OCI-LY3 (cell line): ENCODE results near the gene C10orf90.

Experiments used
- EZH2phosphoT487 ChIP-seq: fragments of 200-600 bp; shearing (Covaris generic); IDR thresholded peaks from 2 replicates; pipeline ENCODE4 v1.6.1; 2018; ENCODE audit warnings: antibody characterized with exemption, mixed run types, low read depth
- TF ChIP-seq, protein P1 (sequence below): fragments of 200-600, 300-600 bp; sonication (generic); IDR thresholded peaks from 2 replicates; pipeline ENCODE4 v1.5.1; 2014; ENCODE audit warnings: antibody characterized with exemption, low read length, low read depth

DNA sequence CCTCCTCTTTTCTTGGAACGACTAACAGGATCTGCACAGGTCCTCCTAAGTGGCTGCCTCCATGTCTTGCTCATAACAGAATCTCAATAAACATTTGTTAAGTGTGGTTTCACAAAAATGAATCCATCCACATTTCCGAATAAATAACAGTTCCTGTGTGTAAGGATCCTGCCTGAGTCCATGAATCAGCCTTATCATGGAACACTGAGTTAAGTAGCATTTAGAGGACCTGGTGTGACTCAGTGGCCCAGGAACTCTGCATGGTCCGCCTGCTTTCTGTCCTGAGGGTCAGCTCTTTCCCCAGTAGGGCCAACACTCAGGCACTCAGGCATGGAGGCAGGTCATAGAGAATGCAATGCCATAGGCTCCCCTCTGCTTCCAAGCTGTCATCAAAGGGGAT is 15.8 kb upstream of the C10orf90 start:
- TF ChIP-seq, protein P1, sequence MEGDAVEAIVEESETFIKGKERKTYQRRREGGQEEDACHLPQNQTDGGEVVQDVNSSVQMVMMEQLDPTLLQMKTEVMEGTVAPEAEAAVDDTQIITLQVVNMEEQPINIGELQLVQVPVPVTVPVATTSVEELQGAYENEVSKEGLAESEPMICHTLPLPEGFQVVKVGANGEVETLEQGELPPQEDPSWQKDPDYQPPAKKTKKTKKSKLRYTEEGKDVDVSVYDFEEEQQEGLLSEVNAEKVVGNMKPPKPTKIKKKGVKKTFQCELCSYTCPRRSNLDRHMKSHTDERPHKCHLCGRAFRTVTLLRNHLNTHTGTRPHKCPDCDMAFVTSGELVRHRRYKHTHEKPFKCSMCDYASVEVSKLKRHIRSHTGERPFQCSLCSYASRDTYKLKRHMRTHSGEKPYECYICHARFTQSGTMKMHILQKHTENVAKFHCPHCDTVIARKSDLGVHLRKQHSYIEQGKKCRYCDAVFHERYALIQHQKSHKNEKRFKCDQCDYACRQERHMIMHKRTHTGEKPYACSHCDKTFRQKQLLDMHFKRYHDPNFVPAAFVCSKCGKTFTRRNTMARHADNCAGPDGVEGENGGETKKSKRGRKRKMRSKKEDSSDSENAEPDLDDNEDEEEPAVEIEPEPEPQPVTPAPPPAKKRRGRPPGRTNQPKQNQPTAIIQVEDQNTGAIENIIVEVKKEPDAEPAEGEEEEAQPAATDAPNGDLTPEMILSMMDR: no peak
- no peak for TF ChIP-seq EZH2phosphoT487
